NB4 (cell line): ENCODE measurements around the gene KIRREL1.

Source experiments
- DNase-seq: peaks from one replicate; pipeline ENCODE4 v3.0.0; 2010; ENCODE audit warnings: low read depth
- H3K4me3 ChIP-seq: one replicate; pipeline ENCODE4 v1.5.1; 2011; ENCODE audit warnings: mild to moderate bottlenecking, low read depth, low read length, moderate library complexity
- MAX ChIP-seq: IDR thresholded peaks from 2 replicates; pipeline ENCODE4 v1.6.1; 2011; ENCODE audit warnings: low read depth, low read length
- MYC ChIP-seq: IDR thresholded peaks from 2 replicates; pipeline ENCODE4 v1.6.1; 2011; ENCODE audit warnings: low read depth, low read length
- POLR2A ChIP-seq: IDR thresholded peaks from 2 replicates; pipeline ENCODE4 v1.6.1; 2011; ENCODE audit warnings: mild to moderate bottlenecking; ENCODE audit not compliant: insufficient read length; ENCODE audit errors: extremely low read depth
- TF ChIP-seq, protein P1 (sequence below): IDR thresholded peaks from one replicate; pipeline ENCODE4 v1.5.1; 2012; ENCODE audit warnings: low read depth, low read length

KIRREL1 gene

DNA sequence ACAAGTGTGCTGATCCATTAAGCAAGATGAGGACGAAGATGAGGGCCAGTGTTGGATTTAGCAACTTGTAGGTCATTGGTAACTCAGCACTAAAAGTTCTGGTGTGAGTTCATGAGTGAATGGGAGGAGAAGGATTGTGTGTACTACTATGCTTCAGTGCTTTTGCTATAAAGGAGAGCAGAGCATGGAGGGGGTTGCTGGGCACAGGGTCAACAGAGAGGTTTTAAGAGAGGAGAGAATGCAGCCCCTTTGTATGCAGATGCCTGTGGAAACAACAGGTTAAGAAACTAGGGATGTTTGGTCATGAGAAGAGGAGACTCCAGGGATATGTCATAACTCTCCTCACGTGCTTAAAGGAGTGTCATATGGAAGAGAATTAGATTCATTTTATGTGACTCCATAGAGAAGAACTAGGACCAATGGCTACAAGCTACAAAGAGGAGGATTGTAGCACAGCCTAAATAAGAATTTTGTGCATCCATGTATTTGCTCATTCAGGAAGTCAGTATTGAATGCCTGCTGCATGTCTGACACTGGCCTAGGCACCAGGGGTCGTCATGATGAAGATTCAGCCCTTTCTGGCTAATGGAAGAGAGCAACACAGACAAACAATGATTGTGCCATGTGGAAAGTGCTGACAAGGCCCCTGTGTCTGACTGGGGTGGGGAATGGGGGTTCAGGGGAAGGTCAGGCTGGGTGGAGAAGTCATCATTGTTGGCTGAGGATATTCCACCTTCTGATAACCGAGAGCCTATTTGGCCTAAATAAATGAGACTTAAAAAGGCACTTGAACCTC lies 53.5 kb downstream of the KIRREL1 start:
- no peak for DNase-seq
- H3K4me3 ChIP-seq = no peak overlapping the region
- TF ChIP-seq, protein P1, sequence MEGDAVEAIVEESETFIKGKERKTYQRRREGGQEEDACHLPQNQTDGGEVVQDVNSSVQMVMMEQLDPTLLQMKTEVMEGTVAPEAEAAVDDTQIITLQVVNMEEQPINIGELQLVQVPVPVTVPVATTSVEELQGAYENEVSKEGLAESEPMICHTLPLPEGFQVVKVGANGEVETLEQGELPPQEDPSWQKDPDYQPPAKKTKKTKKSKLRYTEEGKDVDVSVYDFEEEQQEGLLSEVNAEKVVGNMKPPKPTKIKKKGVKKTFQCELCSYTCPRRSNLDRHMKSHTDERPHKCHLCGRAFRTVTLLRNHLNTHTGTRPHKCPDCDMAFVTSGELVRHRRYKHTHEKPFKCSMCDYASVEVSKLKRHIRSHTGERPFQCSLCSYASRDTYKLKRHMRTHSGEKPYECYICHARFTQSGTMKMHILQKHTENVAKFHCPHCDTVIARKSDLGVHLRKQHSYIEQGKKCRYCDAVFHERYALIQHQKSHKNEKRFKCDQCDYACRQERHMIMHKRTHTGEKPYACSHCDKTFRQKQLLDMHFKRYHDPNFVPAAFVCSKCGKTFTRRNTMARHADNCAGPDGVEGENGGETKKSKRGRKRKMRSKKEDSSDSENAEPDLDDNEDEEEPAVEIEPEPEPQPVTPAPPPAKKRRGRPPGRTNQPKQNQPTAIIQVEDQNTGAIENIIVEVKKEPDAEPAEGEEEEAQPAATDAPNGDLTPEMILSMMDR = no peak
- TF ChIP-seq MAX (no peak), MYC (no peak), POLR2A (no peak)

GRCh38 chr1:158048371-158049067 lies 55.1 kb downstream of the KIRREL1 start:
- no peak overlapping the region for H3K4me3 ChIP-seq
- TF ChIP-seq, protein P1 = no peak
- TF ChIP-seq MAX = no peak
- no peak for TF ChIP-seq POLR2A
- TF ChIP-seq MYC = no peak
- DNase-seq = no peak

DNA sequence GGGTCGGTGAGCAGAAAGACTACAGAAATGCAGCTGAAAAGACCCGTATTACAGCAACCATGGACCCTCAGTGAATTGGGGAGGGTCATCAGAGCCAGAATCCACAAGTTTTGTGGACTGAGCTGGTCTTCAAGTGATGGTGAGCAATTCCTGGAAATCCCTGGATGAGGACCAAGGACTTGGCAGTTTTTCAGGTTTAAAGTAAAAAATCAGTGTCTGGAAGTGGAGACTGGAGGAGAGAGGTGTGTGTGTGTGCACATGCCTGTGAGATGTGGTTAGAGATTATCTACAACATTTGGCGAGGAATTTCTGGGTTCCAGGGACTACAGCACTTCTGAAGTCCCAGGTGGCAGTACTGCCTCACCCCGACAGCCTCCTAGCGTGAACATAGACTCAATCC lies 56.4 kb downstream of the KIRREL1 start:
- TF ChIP-seq MYC (no peak), POLR2A (no peak), MAX (no peak)
- TF ChIP-seq, protein P1 = no peak
- no peak overlapping the region for H3K4me3 ChIP-seq
- DNase-seq = no peak

- DNase-seq = no peak
- H3K4me3 ChIP-seq = no peak overlapping the region
- TF ChIP-seq MAX = no peak
- TF ChIP-seq MYC = no peak
- TF ChIP-seq POLR2A = no peak
- TF ChIP-seq, protein P1 = no peak
Observed at GRCh38 chr1:158053276-158053675, 59.8 kb downstream of the KIRREL1 start.

- TF ChIP-seq, protein P1 = no peak
- TF ChIP-seq MAX (no peak), MYC (no peak), POLR2A (no peak)
- no peak overlapping the region for H3K4me3 ChIP-seq
- no peak for DNase-seq
Observed at GRCh38 chr1:158054721-158055120, 61.3 kb downstream of the KIRREL1 start.
